NCI-H2081 treated with DMSO at 0.1 percent for 48 hours (cell line): ENCODE results near the gene MICU1.
"Not testable (repeated sequence)": the region's sequence is repeated elsewhere in the genome, so short reads cannot be mapped to it uniquely, and the experiment has no call there.

Experiments
- DNase-seq: peaks from one replicate; lab custom pipeline; 2025; lab: John Stamatoyannopoulos, UW

MICU1 gene

DNA sequence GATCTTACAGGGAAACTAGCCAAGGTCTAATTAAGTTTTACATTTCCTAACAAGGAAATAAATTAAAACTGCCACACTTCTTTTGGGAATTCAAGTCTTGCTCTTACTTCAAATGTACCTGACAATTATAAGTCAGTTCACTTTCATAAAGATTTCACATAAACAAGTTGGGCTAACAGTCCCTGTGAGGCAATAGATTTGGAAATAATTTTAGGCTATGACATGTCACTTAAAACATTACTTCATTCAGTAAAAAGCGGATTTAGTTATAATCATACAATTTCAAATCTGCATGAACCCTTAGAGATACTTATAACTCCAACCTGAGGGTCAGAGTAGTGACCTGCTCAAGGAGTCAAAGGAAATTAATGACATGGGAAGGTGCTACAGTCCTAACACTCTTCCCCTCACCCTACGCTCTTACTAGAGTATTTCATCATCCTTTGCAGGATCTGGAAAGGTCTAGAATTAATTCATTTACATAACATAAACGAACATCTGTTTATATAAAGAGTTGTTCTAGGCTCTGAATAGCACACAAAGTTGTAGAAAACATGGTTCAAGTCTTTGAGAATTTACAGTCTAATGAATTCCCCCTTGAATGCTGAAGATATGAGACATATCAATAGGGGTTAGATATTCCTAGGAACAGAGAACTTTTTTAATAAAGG is 238.8 kb downstream of the MICU1 start:
- DNase-seq = no peak

DNA sequence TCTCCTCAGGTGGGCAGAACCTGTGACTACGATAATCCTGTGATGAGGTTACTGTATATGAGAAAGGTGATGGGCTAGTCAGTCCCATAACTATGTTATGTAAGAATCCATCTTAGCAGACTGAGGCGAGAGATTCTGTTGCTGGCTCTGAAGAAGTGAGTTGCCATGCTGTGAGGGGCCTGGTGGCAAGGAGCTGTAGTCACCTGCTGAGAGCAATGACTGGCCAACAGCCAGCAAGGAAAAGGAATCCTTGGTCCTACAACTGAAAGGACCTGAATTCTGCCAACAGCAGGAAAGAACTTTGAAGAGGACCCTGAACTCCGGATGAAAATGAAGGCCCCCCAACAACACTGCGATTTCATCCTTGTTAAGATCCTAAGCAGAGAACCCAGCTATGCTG is 240.2 kb downstream of the MICU1 start:
- no peak for DNase-seq

DNA sequence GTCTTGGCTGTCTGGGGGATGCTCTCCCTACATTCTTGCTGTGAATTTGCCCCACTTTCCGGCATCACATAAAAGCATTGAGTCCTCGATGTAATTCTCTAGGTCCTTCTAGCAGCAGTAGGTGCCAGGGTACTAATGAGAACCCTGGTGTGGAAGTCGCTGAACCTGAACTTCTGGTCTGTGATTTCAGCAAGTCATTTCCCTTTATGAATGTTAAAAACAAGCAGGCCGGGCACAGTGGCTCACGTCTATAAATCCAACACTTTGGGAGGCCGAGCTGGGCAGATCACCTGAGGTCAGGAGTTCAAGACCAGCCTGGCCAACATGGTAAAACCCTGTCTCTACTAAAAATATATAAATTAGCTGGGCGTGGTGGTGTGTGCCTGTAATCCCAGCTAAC is 240.9 kb downstream of the MICU1 start:
- DNase-seq = not testable (repeated sequence)

DNA sequence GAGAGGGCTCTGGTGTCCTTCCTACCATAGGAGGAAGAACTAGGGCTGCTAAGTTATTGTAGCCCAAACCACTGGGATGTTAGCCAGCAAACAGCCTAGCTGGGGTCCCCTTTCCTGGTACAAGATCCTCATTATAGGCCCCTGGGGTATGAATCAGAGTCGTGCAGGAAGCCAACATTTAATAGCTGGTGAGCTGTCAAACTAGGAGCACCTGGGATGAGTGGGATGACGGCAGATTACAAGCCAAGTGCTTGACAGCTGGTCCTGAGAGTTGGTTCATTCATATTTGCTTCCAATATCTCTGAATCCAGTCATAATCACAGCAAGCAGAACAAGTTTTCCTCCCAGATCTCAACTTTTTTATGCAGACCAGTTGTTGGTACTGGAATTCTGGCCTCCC is 246.1 kb downstream of the MICU1 start:
- no peak for DNase-seq

DNA sequence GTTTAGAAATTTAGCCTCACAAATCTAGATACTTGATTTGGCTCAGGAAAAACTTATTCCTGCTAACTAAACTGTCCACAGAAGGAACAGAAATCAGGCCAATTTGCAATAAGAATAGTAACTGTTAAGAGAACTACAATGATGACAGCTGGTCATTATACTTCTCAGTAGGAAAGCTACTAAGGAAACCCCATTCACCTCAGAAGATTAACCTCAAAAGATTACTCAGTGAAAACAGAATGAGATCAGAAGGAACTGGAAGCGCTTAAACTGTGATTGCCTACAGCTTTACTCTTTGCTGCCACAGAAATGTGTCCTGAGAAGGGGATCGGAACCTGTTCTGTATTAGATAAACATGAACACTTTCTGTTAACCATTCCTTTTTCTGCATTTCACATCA is 246.8 kb downstream of the MICU1 start:
- no peak for DNase-seq

DNA sequence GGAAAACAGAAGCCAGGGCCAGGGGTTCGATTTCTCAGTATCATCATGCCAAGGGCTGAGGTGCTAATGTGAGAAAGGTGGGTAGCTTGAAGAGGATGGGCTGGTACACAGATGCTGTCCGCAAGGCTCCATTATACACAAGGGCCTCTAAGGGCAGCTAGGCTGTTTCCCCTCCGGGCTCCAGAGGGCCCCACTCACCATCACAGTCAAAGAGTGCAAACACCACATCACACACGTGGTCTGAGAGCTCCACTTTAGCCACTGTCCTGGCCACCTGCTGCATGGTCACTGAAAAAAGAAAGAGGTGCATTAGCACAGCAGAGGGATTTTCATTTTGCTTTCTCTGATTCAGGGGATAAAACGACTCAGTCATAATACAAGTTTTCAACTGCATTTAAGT is 250.3 kb downstream of the MICU1 start:
- no peak for DNase-seq

DNA sequence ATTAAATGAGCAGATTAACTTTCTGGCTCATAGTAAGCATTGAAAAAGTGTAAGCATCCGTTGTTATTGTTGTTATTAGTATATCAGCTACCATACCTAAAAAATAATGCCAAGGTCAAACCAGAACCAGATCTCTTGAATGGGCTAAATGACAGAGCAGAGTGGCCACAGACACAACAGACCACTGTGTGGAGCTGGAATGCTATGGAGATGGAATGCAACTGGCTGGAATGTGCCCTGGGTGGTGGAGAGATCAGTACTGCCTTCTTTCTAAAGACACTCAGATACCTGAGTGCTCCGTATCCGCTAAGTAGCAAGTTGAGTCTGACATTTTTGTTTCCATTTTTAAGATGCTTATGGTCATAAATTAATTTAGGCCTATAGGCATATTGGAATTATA is 250.7 kb downstream of the MICU1 start:
- DNase-seq = no peak

DNA sequence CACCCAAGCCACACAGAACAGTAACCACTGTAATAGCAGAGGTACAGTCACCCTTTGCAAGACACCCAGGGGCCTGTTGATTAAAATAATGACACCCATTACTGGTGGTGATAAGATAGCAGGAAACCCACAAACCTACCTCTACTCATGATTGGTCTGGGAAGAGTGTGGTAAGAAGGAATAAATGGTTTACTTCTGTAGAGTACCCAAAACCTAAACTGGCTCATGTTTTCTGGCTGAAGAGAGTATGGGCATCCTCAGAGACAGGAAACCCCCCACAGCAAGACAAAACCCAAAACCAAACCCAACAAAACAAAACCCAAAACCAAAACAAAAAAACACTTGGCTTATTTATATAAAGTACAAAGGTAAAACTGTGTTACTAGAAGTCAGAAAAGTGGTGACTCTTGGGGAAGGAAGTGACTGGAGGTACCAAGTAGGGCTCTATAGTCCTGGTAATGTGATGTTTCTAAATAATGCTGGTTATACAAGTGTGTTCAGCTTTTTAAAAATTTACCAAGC is 255.6 kb downstream of the MICU1 start:
- DNase-seq = no peak

DNA sequence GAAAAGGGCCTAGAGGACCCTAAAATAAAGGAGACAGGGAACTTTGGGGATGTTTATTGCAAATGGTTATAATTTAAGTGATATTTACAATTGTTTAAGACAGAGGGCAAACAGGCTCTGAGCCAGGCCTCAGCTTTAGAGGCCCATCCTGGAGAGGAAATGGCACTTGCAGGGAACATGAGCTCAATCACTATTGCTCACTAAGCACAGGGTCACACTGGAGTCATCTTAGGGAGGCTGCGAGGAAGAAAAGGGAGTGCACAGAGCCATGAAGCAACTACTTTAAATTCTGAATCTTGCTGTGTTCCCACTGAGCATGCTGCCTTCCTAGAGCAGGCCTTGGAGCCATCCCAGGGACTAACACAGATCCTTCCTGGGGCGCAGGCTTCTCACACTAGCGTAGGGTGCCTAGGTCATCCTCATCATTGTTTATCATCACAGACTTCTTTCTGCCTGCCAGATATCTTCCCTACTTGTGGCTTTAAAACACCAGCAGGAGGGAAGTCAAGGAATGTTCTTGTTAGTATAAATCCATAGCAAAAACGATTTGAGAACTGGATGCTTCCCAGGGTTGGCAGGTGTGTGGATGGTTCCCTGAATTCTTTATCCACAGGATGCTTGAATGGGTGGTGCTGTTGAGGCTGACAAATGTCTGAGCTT is 258.4 kb downstream of the MICU1 start:
- no peak for DNase-seq

DNA sequence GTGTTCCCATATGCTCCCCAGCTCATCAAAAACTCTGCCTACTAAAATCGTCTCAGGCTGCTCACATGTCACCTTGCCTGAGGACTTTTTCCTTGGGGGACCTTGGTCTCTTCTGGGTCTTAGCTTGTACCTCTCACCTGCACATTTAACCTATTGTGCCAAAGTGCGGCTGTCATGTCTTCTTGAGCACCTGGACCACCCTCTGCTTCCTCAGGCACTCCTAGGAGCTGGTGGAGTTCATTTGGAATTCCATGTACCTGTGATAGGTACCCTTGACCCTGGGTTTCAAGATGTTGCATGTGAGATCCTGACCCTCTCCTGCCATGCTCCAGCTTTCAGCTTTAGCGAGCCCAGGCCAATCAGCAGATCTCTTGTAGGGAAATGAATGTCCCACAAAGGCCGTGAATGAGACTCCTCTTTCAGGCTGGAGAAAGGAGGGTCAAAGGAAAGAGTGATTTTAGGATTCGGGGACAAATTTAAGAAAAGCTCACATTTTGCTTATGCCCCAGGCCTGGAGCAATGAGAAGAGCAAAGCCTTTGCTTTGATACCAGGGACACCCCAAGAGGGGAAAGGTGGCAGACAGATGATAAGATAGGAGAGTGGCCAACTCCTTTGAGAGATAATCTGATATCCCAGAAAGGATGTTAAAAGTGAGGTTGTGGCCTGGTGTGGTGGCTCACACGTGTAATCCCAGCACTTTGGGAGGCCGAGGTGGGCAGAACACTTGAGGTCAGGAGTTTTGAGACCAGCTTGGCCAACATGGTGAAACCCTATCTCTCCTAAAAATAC is 260.6 kb downstream of the MICU1 start:
- DNase-seq = no peak

DNA sequence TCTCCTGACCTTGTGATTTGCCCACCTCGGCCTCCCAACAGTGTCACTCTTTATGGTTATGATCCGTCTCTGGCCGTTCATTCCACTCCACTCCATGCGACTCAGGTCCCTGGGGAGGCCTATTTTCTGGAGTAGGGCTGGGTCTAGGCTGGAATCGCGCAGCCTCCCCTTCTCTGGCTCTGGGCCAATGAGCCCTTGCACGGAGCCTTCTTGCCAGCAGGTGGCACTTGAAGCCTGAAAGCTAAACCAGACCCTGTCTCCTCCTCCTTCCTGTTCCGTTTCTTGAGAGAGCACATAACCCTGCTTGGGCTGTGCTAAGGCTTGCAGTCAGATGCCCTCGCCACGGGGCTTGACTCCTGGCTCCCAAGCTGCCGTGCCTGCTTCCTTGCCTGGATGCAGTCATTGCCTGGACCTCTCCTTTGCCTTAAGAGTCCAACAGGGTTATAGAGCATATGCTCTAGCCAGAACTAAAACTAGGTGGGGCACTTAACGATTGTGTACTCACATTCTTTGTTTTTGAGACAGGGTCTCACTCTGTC is 261.6 kb downstream of the MICU1 start:
- peak; percentile 34 for DNase-seq

DNA sequence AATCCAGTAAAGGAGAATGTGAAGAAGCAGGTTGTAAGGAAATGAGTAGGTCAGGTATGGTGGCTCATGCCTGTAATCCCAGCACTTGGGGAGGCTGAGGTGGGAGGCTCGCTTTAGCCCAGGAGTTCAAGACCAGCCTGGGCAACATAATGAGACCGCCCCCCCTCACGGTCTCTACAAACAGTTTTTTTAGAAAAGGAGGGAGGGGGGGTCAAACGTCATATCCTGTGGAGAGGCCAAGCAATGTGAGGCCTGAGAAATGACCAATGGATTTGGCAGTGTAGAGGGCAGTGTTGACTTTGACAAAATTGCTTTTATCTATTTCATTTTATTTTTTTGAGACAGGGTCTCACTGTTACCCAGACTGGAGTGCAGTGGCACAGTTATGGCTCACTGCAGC is 268.9 kb downstream of the MICU1 start:
- DNase-seq = no peak

DNA sequence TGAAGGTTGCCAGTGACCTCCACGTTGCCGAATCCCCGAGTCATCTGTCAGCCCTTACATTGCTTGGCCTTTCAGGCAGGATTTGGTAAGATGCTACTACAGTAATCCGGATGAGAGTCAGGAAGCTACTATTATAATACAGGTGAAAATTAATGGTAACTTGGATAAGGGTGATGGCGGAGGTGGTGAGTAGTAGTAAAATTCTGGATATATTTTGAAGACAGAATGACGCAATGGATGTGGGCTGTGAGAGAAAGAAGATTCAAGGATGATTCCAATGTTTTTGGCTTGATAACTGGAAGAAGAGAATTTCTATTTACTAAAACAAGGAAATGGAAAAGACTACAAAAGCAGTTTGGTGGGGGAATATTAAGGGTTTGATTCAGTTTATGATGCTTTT is 269.8 kb downstream of the MICU1 start:
- DNase-seq = no peak

DNA sequence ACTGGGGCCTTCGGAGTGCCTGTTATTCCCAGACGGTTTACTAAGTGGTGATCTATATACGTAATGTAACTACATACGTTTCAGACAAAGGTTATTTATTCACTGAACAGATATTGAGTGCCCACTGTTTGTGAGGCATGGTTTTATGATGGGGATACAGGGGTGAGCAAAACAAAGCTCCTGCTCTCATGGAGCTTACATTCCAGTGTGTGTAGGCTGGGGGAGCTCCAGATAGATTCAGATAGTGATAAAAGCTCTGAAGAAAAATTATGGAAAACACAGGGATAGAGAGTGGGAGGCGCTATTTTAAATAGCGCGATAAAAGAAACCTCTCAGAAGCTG is 270.7 kb downstream of the MICU1 start:
- no peak for DNase-seq

DNA sequence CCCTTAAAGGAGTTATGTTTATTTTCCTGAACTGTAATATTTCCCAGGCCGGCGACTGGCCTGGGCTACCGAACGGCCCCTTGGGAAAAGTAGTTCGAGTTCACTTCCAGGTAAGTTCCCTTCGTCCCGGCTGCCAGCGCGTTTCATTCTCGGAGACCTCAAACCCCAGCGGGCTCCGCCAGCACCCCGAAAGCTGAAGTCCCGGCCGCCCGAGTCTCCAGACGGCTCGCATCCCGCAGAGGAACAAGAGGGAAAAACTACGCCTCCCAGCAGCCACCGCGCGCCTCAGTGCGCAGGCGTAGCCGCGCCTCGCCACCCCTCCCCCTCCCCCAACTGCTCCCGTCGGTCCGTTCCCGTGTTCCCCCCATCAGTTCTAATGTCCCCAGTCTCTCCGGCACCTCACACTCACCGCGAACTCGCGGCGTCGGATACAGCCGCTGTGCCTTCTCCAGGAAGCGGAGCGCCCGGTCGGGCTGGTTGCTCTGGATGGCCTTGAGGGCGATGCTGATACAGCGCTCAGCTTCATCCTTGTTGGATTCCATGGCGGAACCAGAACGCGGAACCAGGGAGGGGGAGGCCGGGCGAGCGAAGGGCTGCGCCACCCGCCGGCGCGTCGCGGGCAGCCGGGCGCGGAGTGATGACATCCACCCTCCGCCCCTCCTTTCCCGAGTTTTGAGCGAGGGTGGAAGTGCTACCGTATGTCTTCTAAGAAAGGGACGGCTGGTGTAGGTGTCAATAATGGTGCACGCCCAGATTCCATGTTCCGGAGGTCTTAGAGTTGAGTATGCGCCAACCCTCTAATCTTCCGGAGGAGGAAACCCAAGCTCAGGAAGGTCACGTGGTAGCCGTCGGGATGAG is 271.3 kb downstream of the MICU1 start, which contains the start of gene DNAJB12:
Gene DNAJB12 (minus strand): TSS at position 564 of the 858 bp plus-strand sequence. CDS start 22 bp downstream, at position 542.
- DNase-seq = peak; percentile 49

DNA sequence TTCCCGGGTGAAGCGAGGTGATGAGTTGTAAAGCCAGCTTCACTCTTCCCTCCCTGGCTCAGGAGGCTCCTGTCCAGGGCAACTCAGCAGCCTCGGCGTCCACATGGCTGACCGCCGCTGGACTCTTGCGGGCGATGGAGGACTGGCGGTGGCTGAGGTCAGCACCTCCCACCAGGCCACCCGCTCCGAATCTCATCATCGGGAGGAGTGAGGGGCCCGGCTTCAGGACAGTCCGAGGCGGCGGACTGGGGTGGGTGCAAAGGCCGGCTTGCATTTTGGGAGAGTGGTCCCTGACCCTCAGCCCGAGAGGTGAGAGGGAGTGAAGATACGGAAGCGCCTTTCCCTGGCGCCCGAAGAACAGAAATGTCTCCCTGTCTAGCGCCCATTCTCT is 271.9 kb downstream of the MICU1 start:
- no peak for DNase-seq

DNA sequence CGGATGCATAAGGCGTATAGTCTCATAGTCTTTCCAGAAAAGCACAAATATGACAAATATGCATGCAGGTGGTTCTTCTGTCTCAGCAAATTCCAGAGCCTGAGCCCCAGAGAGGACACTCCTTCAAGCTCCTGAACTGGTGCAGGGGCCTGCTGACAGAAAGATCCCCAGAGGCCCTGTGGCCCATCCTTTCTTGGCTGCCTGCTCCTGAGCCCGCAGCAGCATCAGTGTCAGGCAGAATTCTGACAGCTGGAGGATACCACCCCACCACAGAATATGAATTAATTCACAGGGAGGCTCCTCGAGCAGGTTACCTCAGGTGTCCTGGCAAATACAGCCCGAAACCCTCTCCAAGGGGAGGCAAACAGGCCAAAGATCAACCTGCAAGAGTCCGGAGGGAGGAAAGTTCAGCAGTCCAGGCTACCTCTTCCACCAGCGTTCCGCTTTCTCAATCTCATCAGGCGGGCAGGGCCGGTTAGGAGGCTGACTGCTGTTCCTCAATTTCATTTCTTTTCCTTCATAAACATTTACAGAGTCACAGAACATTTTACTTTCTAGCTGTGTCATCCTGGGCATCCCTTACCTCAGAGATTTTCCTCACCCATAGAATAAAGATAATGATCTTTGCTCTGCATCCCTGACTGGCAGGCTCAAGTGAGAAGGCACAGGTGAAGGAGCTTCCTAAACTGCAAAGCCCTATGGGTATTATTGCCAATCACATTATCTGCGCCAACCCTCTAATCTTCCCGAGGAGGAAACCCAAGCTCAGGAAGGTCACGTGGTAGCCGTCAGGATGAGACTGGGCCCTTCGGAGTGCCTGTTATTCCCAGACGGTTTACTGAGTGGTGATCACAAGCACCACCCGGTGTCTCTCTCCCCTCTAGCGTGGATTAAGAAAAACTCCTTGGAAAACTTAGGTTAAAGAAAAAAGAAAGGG is 272.6 kb downstream of the MICU1 start:
- no peak for DNase-seq

DNA sequence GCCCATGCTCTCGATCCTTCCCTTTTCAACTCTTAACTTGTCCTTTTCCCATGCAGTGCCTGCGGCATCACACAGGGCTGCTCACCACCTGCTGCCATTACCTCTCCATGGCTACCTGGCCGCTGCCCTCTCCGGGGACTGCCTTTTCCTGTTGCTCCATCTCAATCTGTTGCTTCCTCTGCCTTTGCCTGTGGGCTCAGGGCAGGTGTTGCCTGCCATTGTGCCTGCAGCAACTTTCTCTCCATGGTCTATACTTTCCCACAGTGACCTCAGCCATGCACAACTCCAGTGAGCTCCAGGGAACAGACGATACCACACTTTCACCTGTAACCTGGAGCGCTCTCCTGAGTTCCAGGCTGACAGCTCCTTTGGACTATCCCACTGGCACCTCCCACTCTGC is 274.4 kb downstream of the MICU1 start:
- DNase-seq = no peak

DNA sequence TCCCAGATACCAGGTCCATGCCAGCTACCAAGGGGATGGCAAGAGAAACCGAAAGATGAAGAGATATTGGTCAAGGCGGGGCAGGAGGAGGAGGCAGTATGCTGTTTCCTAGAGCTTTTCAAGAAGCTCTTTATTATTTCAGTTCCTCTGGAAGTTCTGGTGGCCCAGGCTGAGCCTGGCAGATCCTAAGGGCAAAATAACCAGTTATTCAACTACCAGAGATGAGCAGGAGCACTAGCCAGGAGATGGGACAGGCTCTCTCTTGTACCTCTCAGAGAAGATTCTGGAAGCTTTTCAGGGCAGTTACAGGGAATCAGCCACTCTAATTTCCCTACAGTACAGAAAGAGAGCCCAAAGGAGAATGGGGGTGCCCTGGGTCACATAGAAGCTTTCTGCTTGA is 276.4 kb downstream of the MICU1 start:
- no peak for DNase-seq

DNA sequence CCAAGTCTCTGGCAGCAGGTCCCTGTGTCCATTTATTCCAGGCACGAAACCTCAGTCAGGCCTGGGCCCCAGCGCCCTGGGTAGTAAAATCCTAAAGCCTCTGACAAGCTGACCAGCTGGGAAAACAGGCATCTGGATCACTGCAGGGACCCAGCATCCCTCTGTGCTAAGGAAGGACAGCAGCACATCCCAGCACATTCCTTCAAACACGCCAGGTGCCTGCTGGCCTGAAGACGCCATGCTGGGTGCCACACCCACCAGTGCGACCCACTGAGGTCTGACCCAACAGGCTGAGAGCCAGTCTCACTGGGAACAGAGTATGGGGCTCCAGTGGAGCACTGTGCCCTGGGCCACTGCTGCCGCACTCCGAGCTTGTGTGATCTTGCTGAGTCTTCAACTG is 277.6 kb downstream of the MICU1 start:
- no peak for DNase-seq

DNA sequence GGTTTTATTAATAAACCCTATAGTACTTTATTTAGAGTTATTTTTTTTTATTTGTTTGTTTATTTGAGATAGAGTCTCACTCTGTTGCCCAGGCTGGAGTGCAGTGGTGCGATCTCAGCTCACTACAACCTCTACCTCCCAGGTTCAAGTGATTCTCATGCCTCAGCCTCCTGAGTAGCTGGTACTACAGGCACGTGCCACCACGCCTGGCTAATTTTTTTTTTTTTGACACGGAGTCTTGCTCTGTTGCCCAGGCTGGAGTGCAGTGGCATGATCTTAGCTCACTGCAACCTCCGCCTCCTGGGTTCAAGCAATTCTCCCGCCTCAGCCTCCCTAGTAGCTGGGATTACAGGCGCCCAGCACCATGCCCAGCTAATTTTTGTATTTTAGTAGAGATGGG is 279.8 kb downstream of the MICU1 start:
- not testable (repeated sequence) for DNase-seq
